ENCODE results near the gene CABP2.

DNA sequence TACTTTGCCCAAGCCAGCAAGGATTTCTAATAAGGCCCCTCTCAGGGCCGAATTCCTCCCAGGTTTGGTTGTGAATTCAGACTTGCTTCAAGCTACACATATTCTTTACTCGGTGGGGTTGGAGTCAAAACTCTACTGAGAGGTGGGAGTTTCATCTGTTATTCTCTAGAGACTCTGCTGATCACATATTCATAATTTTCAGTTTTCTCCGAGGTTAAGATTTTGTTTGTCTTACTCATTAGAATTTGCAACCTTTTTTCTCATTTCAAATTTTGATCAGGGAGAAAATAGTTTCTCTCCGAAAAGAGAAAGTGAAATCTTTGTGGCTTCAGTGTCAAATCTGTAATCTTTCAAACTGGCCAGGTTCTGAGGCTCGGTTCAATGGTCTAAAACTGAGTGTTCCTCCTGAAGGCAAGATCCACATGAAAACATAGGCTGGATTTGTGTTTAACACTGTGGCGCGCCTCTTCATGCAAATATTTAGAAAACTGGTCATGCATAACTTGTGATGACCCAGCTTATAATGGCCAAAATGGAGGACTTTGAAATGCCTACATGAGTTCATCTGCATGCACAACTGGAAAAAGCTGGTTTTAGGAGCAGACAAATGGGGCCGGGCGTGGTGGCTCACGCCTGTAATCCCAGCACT is 38.8 kb upstream of the CABP2 start:
- TF ChIP-seq EZH2phosphoT487 (IDR thresholded peaks at IDR 0.05; ENCODE audit: borderline replicate concordance, low read length) = no peak
- TF ChIP-seq, protein P1, sequence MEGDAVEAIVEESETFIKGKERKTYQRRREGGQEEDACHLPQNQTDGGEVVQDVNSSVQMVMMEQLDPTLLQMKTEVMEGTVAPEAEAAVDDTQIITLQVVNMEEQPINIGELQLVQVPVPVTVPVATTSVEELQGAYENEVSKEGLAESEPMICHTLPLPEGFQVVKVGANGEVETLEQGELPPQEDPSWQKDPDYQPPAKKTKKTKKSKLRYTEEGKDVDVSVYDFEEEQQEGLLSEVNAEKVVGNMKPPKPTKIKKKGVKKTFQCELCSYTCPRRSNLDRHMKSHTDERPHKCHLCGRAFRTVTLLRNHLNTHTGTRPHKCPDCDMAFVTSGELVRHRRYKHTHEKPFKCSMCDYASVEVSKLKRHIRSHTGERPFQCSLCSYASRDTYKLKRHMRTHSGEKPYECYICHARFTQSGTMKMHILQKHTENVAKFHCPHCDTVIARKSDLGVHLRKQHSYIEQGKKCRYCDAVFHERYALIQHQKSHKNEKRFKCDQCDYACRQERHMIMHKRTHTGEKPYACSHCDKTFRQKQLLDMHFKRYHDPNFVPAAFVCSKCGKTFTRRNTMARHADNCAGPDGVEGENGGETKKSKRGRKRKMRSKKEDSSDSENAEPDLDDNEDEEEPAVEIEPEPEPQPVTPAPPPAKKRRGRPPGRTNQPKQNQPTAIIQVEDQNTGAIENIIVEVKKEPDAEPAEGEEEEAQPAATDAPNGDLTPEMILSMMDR (conservative IDR thresholded peaks at IDR 0.05; ENCODE audit: low read depth, low read length) = no peak

All from PC-3 (cell line).